ENCODE measurements around the gene INSIG2.
A peak's percentile ranks its signal among the peaks of the same experiment; 100 is the strongest.
"Not testable (repeated sequence)": the region's sequence is repeated elsewhere in the genome, so short reads cannot be mapped to it uniquely, and the experiment has no call there.

INSIG2 gene

GRCh38 chr2:118061135-118061955, 26.9 kb upstream of the INSIG2 start:
- peak; percentile 81 to 91 for DNase-seq

DNA sequence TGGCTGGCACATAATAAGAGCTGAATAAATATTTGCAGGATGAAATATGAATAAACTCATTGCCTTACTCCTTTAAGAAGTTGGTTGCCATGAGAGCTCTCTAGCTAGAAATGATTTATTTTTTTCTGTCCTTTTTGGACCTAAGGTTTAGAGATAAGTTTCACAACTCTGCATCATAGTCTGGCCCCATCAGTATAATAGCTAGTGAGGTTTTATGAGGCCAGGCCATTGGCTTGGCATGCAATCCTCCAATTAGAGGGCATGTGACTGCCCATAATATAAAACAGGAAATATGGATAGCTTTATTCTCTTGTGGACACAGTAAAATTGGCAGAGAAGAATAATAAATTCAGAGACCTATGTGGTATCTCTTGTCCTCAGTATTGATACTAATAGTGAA, 26.2 kb upstream of the INSIG2 start:
- no peak for DNase-seq

GRCh38 chr2:118062669-118063068, 25.6 kb upstream of the INSIG2 start:
- no peak for DNase-seq

- no peak for DNase-seq
Measured at GRCh38 chr2:118065015-118065706, 23.1 kb upstream of the INSIG2 start.

GRCh38 chr2:118065921-118066511, 22.3 kb upstream of the INSIG2 start:
- no peak for DNase-seq

- DNase-seq: no peak
Measured at GRCh38 chr2:118077636-118078247, 10.5 kb upstream of the INSIG2 start.

GRCh38 chr2:118078734-118079133, 9.5 kb upstream of the INSIG2 start:
- no peak for DNase-seq

- peak; percentile 31 to 33 for DNase-seq
Measured at GRCh38 chr2:118084491-118085089, 3.7 kb upstream of the INSIG2 start.

DNA sequence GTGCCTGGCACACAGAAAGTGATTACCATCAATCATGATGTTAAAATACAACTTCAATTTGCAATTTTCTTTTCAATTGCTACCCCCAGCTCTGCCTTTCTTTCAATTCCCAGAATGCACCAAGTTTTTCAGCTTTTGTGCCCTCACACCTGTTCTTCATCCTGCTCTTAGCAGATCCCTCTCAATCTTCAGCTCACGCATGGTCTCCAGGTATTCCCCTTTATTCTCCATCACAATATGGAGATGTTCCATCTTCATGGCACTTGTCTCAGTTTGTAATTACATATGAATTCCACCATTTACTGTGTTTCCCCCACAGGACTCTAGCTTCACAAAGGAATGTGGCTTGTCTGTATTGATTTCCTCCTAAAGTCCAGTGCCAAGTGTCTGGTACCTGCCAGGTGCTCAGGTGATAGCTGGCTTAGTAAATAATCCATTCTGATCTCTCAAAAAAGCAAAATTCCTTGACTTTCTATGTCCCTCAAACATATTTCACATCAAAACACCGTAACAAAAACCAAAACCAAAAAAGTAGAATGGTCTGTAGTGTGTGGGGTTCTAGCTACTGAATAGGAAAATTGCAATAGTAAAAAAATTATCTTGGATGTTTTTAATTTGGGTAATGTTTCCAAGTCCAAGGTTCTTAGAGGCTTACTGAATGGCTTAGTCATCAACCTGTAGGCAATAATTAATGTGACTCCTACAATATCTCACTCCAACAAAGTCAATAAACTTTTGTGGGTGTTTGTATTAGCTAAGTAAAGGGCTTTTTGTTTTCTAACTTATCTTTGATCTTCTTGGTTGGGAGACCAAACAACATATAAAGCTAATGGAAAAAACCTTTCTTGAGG, 2.9 kb upstream of the INSIG2 start:
- no peak for DNase-seq

DNA sequence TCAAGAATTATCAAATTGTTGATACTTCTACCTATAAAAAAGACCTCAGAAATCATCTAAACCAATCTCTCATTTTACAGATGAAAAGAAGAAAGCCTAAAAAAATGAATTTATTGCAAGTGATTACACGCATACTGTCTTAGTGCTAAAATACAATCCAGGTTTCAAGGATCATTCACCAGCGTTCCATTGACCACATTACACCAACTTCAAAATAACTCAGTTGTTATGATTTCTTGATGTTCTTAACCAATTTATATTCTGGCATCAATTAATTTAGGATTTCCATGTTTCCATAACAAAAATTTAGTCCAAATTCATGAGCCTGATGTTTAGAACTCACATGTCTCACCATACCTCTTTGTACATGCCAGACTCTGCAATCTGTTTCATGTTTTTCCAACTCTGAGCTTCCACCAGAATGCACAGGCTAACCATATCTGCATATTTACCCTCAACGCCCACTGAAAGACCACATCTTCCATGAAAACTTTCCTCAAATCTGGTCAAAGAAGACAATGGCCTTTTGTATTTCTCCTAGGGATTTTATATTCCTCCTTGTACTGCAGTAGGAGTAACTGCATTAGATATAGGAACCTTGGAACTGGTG, 2.1 kb upstream of the INSIG2 start:
- DNase-seq: no peak

- DNase-seq: peak; percentile 19 to 33
Measured at GRCh38 chr2:118089139-118089800, 999 bp downstream of the INSIG2 start.

DNA sequence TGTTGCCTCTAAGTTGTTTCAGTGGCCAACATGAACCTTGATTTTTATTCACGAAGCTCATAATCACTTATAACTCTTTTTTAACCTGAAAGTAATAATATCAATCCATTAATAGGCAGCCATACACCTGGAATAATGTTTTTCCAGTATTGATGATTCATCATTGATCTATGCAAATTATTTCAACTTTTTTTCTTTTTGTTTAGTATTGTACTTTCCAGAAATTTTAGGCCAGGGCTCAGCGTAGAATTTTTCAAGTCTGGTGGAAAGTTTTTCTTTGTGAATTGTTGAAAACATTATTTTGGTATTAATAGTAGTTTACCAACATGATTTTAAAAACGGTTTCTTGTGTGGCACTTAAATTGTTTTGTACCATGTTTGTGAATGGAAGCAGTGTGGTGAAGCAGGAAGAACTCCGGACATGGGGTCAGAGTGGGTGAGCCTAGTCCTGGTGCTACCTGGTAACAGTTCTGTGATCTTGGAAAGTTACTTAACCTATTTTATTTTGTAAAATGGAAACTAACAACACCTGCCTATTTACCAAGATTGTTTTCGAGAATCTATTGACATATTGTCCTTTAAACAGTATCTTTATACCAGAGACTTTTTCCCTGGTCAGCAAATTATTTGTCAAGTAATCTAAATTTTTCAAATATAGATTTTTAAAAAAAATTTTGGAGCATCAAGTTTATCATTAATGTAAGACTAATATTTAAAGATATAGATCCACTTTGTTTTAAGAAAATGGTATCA, 2.3 kb downstream of the INSIG2 start:
- no peak for DNase-seq

GRCh38 chr2:118091140-118091478, 2.8 kb downstream of the INSIG2 start:
- no peak for DNase-seq

- no peak for DNase-seq
Measured at GRCh38 chr2:118091631-118092030, 3.4 kb downstream of the INSIG2 start.

DNA sequence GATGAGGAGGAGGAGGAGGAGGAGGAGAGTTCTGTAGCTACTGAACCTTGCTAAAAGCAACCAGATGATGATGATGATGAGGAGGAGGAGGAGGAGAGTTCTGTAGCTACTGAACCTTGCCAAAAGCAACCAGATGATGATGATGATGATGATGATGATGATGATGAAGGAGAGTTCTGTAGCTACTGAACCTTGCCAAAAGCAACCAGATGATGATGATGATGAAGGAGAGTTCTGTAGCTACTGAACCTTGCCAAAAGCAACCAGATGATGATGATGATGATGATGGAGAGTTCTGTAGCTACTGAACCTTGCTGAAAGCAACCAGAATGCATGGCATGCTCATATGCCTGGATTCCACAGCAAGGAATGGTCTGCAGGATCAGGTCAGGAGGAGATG, 5.8 kb downstream of the INSIG2 start:
- not testable (repeated sequence) for DNase-seq

DNA sequence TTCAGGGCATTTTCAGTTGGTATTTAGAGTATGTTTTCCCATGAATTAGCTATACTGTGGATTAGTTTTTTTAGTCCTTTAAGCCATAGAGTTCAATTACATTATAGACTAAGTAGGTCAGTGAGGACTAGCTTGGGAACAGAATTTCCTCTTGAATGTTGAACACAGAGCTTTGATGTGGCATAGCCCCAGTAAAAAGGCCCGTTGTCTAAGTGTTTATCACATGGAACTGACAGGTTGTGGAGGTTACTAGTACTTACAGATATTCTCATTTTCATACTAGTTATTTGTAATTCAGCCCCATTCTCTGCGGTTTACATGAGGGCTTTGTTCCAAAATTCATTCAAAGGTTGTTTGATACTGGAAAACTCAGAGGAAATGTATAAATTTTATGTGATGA, 6.2 kb downstream of the INSIG2 start:
- no peak for DNase-seq

- no peak for DNase-seq
Measured at GRCh38 chr2:118095610-118096009, 7.3 kb downstream of the INSIG2 start.

GRCh38 chr2:118097657-118098056, 9.4 kb downstream of the INSIG2 start:
- DNase-seq: peak; percentile 84 to 93

- DNase-seq: peak; percentile 42 to 65
Measured at GRCh38 chr2:118098307-118099030, 10.2 kb downstream of the INSIG2 start.

Data from inflammatory macrophage (primary cell).